CD4-positive, alpha-beta T cell (primary cell): Measurements from ENCODE around the gene PRDM7. TPM values are rescaled to one million over a fixed set of nuclear protein-coding genes. Genes with fewer than 3 reads are reported as not detected.

Experiments
- ATAC-seq: fragments of 200-7000 bp; cut with Tn5 transposase; one replicate; pipeline ENCODE4 v1.10.0; 2022; ENCODE audit warnings: mild to moderate bottlenecking; ENCODE audit not compliant: poor library complexity
- CTCF ChIA-PET: fragments of 350-600 bp; sonication (Branson Sonifier 250); formaldehyde crosslinking; loops from one replicate; lab custom pipeline; 2021; ENCODE audit warnings: antibody characterized with exemption, inconsistent platforms; lab: Charles Lee
- POLR2A ChIA-PET: fragments of 350-600 bp; sonication (Branson Sonifier 250); formaldehyde crosslinking; loops from one replicate; lab custom pipeline; 2021; ENCODE audit warnings: antibody characterized with exemption, inconsistent platforms; lab: Charles Lee
- DNase-seq, 14 experiments: peaks; one replicate each; pipeline ENCODE4 v3.0.0-alpha.2; 2013 to 2020; ENCODE audit warnings: mixed read lengths in 2 of 14
- H3K27ac ChIP-seq, 2 donors: one replicate each; pipeline versions ENCODE4 v1.5.1 to v1.7.0; 2013; ENCODE audit warnings: low read length in 2 of 2, low read depth in 1 of 2, mild to moderate bottlenecking in 1 of 2
- H3K27me3 ChIP-seq, 2 experiments: 1 replicate in 1 of 2; 2 replicates in 1 of 2; pipeline versions ENCODE4 v1.6.1 to v1.7.0; 2013; ENCODE audit warnings: low read length in 2 of 2, control low read depth in 1 of 2, mild to moderate bottlenecking in 1 of 2, moderate library complexity in 1 of 2; ENCODE audit not compliant: insufficient read depth in 2 of 2, control insufficient read depth in 1 of 2
- H3K36me3 ChIP-seq: one replicate; pipeline ENCODE4 v1.6.1; 2013; ENCODE audit warnings: low read length, control low read depth; ENCODE audit not compliant: insufficient read depth
- H3K4me1 ChIP-seq: one replicate; pipeline ENCODE4 v1.6.1; 2013; ENCODE audit warnings: low read length, control low read depth; ENCODE audit not compliant: insufficient read depth
- H3K4me3 ChIP-seq: one replicate; pipeline ENCODE4 v1.5.1; 2013; ENCODE audit warnings: mild to moderate bottlenecking, low read length, moderate library complexity
- H3K9me3 ChIP-seq, 2 experiments: 1 replicate in 1 of 2; 2 replicates in 1 of 2; pipeline versions ENCODE4 v1.6.1 to v1.7.0; 2013; ENCODE audit warnings: low read length in 2 of 2, mild to moderate bottlenecking in 2 of 2, control low read depth in 1 of 2, moderate library complexity in 1 of 2; ENCODE audit not compliant: control insufficient read depth in 1 of 2, insufficient read depth in 1 of 2
- H3K27ac Mint-ChIP-seq: one replicate; pipeline ENCODE4 v1.8.0; 2020; ENCODE audit warnings: mixed read lengths
- H3K27me3 Mint-ChIP-seq: one replicate; pipeline ENCODE4 v1.8.0; 2021; ENCODE audit warnings: mixed read lengths
- H3K36me3 Mint-ChIP-seq: one replicate; pipeline ENCODE4 v1.8.0; 2021; ENCODE audit warnings: low read depth, mixed read lengths
- H3K4me1 Mint-ChIP-seq: one replicate; pipeline ENCODE4 v1.8.0; 2021; ENCODE audit warnings: low read depth, mixed read lengths
- H3K4me3 Mint-ChIP-seq: one replicate; pipeline ENCODE4 v1.8.0; 2020; ENCODE audit warnings: mild to moderate bottlenecking, mixed read lengths
- H3K9me3 Mint-ChIP-seq: one replicate; pipeline ENCODE4 v1.8.0; 2020; ENCODE audit warnings: mixed read lengths
- CTCF ChIP-seq: fragments of 200-600 bp; IDR thresholded peaks from one replicate; pipeline ENCODE4 v1.8.0; 2022; ENCODE audit warnings: antibody characterized with exemption, mild to moderate bottlenecking
- intact Hi-C, 2 experiments: fragments of 100-400 bp; cut with DNase I in 1 of 2; cut with micrococcal nuclease in 1 of 2; formaldehyde crosslinking; loops; one replicate each; pipeline versions ENCODE4 v1.15.1 to v1.9.0; 2023 to 2025; cut with DNase I, micrococcal nuclease
- total RNA-seq, 174 experiments: library from RNA in 2 of 174; stranded (reverse) in 2 of 174; gene quantifications; one replicate each; pipeline ENCODE4 v1.2.3 and lab custom pipeline; 2021 to 2026

The PRDM7 gene
- total RNA-seq, 2 experiments from 2014 or later, result not detected

- CTCF ChIA-PET, result no interaction called here
- DNase-seq (no peak), ATAC-seq (no peak)
- intact Hi-C loops, result no loop called here
- no peaks in the 10 kb centered on the region for H3K4me1 ChIP-seq
- Mint-ChIP-seq H3K4me1 (no peaks in the 10 kb centered on the region), H3K9me3 (peaks cover 13% of the 10 kb centered on the region), H3K27me3 (peaks cover 2% of the 10 kb centered on the region), H3K4me3 (no peak overlapping the region), H3K27ac (no peak overlapping the region), H3K36me3 (no peaks in the 10 kb centered on the region)
- TF ChIP-seq CTCF, result no peak
- POLR2A ChIA-PET, result no interaction called here
- H3K27me3 ChIP-seq, result peaks cover 0 to 3% of the 10 kb centered on the region in 2 experiments
- H3K27ac ChIP-seq, result no peak overlapping the region
- H3K36me3 ChIP-seq, result no peaks in the 10 kb centered on the region
- peaks cover 19 to 22% of the 10 kb centered on the region in 2 experiments for H3K9me3 ChIP-seq
- H3K4me3 ChIP-seq, result no peak overlapping the region
Observed at GRCh38 chr16:90055371-90055770, 21.8 kb downstream of the PRDM7 start.

GRCh38 chr16:90054554-90054953 is 22.6 kb downstream of the PRDM7 start:
- ATAC-seq, result no peak
- Histone ChIP-seq H3K4me1 (no peaks in the 10 kb centered on the region), H3K27me3 (peaks cover 0 to 3% of the 10 kb centered on the region in 2 experiments), H3K4me3 (no peak overlapping the region), H3K9me3 (peaks cover 19 to 22% of the 10 kb centered on the region in 2 experiments), H3K36me3 (no peaks in the 10 kb centered on the region), H3K27ac (no peak overlapping the region)
- no peak for DNase-seq
- no peaks in the 10 kb centered on the region for H3K4me1 Mint-ChIP-seq
- no peaks in the 10 kb centered on the region for H3K27me3 Mint-ChIP-seq
- no peak overlapping the region for H3K4me3 Mint-ChIP-seq
- peaks cover 13% of the 10 kb centered on the region for H3K9me3 Mint-ChIP-seq
- intact Hi-C loops, result no loop called here
- H3K36me3 Mint-ChIP-seq, result no peaks in the 10 kb centered on the region
- CTCF ChIA-PET, result no interaction called here
- H3K27ac Mint-ChIP-seq, result no peak overlapping the region
- POLR2A ChIA-PET, result no interaction called here
- TF ChIP-seq CTCF, result no peak

GRCh38 chr16:90053902-90054500 is 23.1 kb downstream of the PRDM7 start:
- Mint-ChIP-seq H3K27ac (no peak overlapping the region), H3K4me1 (peaks cover 3% of the 10 kb centered on the region), H3K4me3 (no peak overlapping the region), H3K9me3 (peaks cover 13% of the 10 kb centered on the region), H3K27me3 (no peaks in the 10 kb centered on the region), H3K36me3 (no peaks in the 10 kb centered on the region)
- Histone ChIP-seq H3K4me1 (no peaks in the 10 kb centered on the region), H3K9me3 (peaks cover 19 to 22% of the 10 kb centered on the region in 2 experiments), H3K27me3 (peaks cover 0 to 3% of the 10 kb centered on the region in 2 experiments), H3K4me3 (no peak overlapping the region), H3K36me3 (no peaks in the 10 kb centered on the region), H3K27ac (no peak overlapping the region)
- no peak for TF ChIP-seq CTCF
- POLR2A ChIA-PET, result interaction anchor here (0.7 kb wide), 1 partner anchor 9 kb away, joined by 3 read pairs; no protein-coding TSS in a partner anchor
- CTCF ChIA-PET, result no interaction called here
- intact Hi-C loops, result no loop called here
- DNase-seq (no peak), ATAC-seq (no peak)
